SJSA1 (cell line): ENCODE data around the gene SSRP1. TPM values are rescaled to one million over a fixed set of nuclear protein-coding genes. Genes with fewer than 3 reads are reported as not detected.

Source experiments
- DNase-seq, 2 experiments: peaks; one replicate each; pipeline ENCODE4 v3.0.0-alpha.2; 2015 to 2020; ENCODE audit warnings: low spot score in 2 of 2, low read depth in 1 of 2
- H3K27ac ChIP-seq: fragments of 250-450 bp; sonication (Bioruptor Pico); 2 replicates; pipeline ENCODE4 v1.5.1; 2020; ENCODE audit warnings: mild to moderate bottlenecking, moderate library complexity
- H3K27me3 ChIP-seq: fragments of 250-450 bp; sonication (Bioruptor Pico); replicated peaks from 2 replicates; pipeline ENCODE4 v1.5.1; 2020; ENCODE audit warnings: mild to moderate bottlenecking, moderate library complexity
- H3K36me3 ChIP-seq: fragments of 250-450 bp; sonication (Bioruptor Pico); 2 replicates; pipeline ENCODE4 v1.5.1; 2020; ENCODE audit warnings: mild to moderate bottlenecking
- H3K4me1 ChIP-seq: fragments of 250-450 bp; sonication (Bioruptor Pico); replicated peaks from 2 replicates; pipeline ENCODE4 v1.6.1; 2021; ENCODE audit warnings: mild to moderate bottlenecking
- H3K4me3 ChIP-seq: fragments of 250-450 bp; sonication (Bioruptor Pico); 2 replicates; pipeline ENCODE4 v1.5.1; 2020; ENCODE audit warnings: mild to moderate bottlenecking
- H3K9me3 ChIP-seq: fragments of 250-450 bp; sonication (Bioruptor Pico); replicated peaks from 2 replicates; pipeline ENCODE4 v1.5.1; 2020; ENCODE audit warnings: mild to moderate bottlenecking
- total RNA-seq: library from RNA; depleted of rRNA; stranded (reverse); fragments of >200 nt; shearing (Covaris generic); gene quantifications from 2 replicates; pipeline ENCODE4 v1.2.3, GENCODE V29; 2014; rRNA removed

SSRP1 gene
- total RNA-seq: 133 and 186 TPM in 2 replicates

- peak; percentile 66 to 92 for DNase-seq
- Histone ChIP-seq H3K9me3 (no peaks in the 10 kb centered on the region), H3K36me3 (peaks cover 49% of the 10 kb centered on the region), H3K4me3 (peak within 1 kb of the TSS; percentile 67), H3K27ac (peak within 1 kb of the TSS; percentile 86), H3K4me1 (peaks cover 14% of the 10 kb centered on the region), H3K27me3 (0 out of 2 replicates have a peak, but pooled peaks cover 3% of the 10 kb centered on the region)
Measured at GRCh38 chr11:57335343-57336110, at the start of gene SSRP1. TSS of gene SSRP1 (minus strand) at chr11:57335892. CDS start at chr11:57335121, 771 bp downstream.

GRCh38 chr11:57380975-57381374 lies 45.3 kb upstream of the SSRP1 start, which contains the start of gene PRG3:
TSS of gene PRG3 (minus strand) at chr11:57381150. CDS start at chr11:57380708, 442 bp downstream.
- Histone ChIP-seq H3K9me3 (no peaks in the 10 kb centered on the region), H3K36me3 (no peaks in the 10 kb centered on the region), H3K4me1 (no peaks in the 10 kb centered on the region), H3K27ac (no peak within 1 kb of the TSS), H3K4me3 (no peak within 1 kb of the TSS), H3K27me3 (peaks cover 13% of the 10 kb centered on the region)
- DNase-seq: no peak

- Histone ChIP-seq H3K27ac (no peak overlapping the region), H3K27me3 (peaks cover 8% of the 10 kb centered on the region), H3K9me3 (no peaks in the 10 kb centered on the region), H3K4me3 (no peak overlapping the region), H3K36me3 (no peaks in the 10 kb centered on the region), H3K4me1 (no peaks in the 10 kb centered on the region)
- DNase-seq: no peak
Measured at GRCh38 chr11:57379732-57380131, 44.0 kb upstream of the SSRP1 start.

- Histone ChIP-seq H3K27ac (no peak overlapping the region), H3K9me3 (no peaks in the 10 kb centered on the region), H3K4me3 (no peak overlapping the region), H3K4me1 (no peaks in the 10 kb centered on the region), H3K36me3 (no peaks in the 10 kb centered on the region), H3K27me3 (0 out of 2 replicates have a peak, but pooled peaks cover 3% of the 10 kb centered on the region)
- DNase-seq: no peak
Measured at GRCh38 chr11:57378186-57378585, 42.5 kb upstream of the SSRP1 start.

- no peak overlapping the region for H3K4me3 ChIP-seq
- DNase-seq: no peak
- H3K36me3 ChIP-seq: no peaks in the 10 kb centered on the region
Measured at GRCh38 chr11:57377107-57377506, 41.4 kb upstream of the SSRP1 start.

GRCh38 chr11:57376095-57377090 lies 40.7 kb upstream of the SSRP1 start:
- Histone ChIP-seq H3K27me3 (0 out of 2 replicates have a peak, but pooled peaks cover 3% of the 10 kb centered on the region), H3K4me3 (no peak overlapping the region), H3K27ac (no peak overlapping the region), H3K9me3 (no peaks in the 10 kb centered on the region), H3K36me3 (no peaks in the 10 kb centered on the region), H3K4me1 (no peaks in the 10 kb centered on the region)
- DNase-seq: no peak

More at GRCh38 chr11:57377107-57377506, 41.4 kb upstream of the SSRP1 start:
- H3K9me3 ChIP-seq: no peaks in the 10 kb centered on the region
- no peaks in the 10 kb centered on the region for H3K4me1 ChIP-seq
- no peak overlapping the region for H3K27ac ChIP-seq
- H3K27me3 ChIP-seq: 0 out of 2 replicates have a peak, but pooled peaks cover 3% of the 10 kb centered on the region

GRCh38 chr11:57375490-57375889 lies 39.8 kb upstream of the SSRP1 start:
- no peak for DNase-seq
- no peak overlapping the region for H3K4me3 ChIP-seq
- no peaks in the 10 kb centered on the region for H3K4me1 ChIP-seq
- H3K36me3 ChIP-seq: no peaks in the 10 kb centered on the region
- H3K27ac ChIP-seq: no peak overlapping the region
- 0 out of 2 replicates have a peak, but pooled peaks cover 3% of the 10 kb centered on the region for H3K27me3 ChIP-seq
- H3K9me3 ChIP-seq: no peaks in the 10 kb centered on the region

- Histone ChIP-seq H3K27ac (no peak overlapping the region), H3K36me3 (no peaks in the 10 kb centered on the region), H3K4me1 (no peaks in the 10 kb centered on the region; the same call in 1 of the 2 replicates), H3K9me3 (no peaks in the 10 kb centered on the region), H3K27me3 (0 out of 2 replicates have a peak, but pooled peaks cover 3% of the 10 kb centered on the region), H3K4me3 (no peak overlapping the region)
- no peak for DNase-seq
Measured at GRCh38 chr11:57374966-57375365, 39.3 kb upstream of the SSRP1 start.

GRCh38 chr11:57373146-57373545 lies 37.5 kb upstream of the SSRP1 start:
- H3K27ac ChIP-seq: no peak overlapping the region
- no peaks in the 10 kb centered on the region; the same call in 1 of the 2 replicates for H3K4me1 ChIP-seq
- H3K9me3 ChIP-seq: no peaks in the 10 kb centered on the region
- H3K27me3 ChIP-seq: no peaks in the 10 kb centered on the region
- DNase-seq: no peak
- H3K4me3 ChIP-seq: no peak overlapping the region
- H3K36me3 ChIP-seq: no peaks in the 10 kb centered on the region

GRCh38 chr11:57370941-57371340 lies 35.2 kb upstream of the SSRP1 start:
- Histone ChIP-seq H3K36me3 (no peaks in the 10 kb centered on the region), H3K9me3 (no peaks in the 10 kb centered on the region), H3K27me3 (peaks cover 3% of the 10 kb centered on the region; the same call in 1 of the 2 replicates), H3K4me1 (no peaks in the 10 kb centered on the region; the same call in 1 of the 2 replicates), H3K4me3 (no peak overlapping the region), H3K27ac (no peak overlapping the region)
- no peak for DNase-seq

GRCh38 chr11:57370251-57370650 lies 34.6 kb upstream of the SSRP1 start:
- no peak for DNase-seq
- no peaks in the 10 kb centered on the region; the same call in 1 of the 2 replicates for H3K4me1 ChIP-seq
- H3K27me3 ChIP-seq: peaks cover 3% of the 10 kb centered on the region; the same call in 1 of the 2 replicates
- H3K9me3 ChIP-seq: no peaks in the 10 kb centered on the region
- H3K27ac ChIP-seq: no peak overlapping the region
- H3K36me3 ChIP-seq: no peaks in the 10 kb centered on the region
- H3K4me3 ChIP-seq: no peak overlapping the region

GRCh38 chr11:57368845-57369232 lies 33.1 kb upstream of the SSRP1 start:
- peaks cover 3% of the 10 kb centered on the region; the same call in 1 of the 2 replicates for H3K27me3 ChIP-seq
- H3K27ac ChIP-seq: no peak overlapping the region
- no peak overlapping the region for H3K4me3 ChIP-seq

GRCh38 chr11:57368106-57368844 lies 32.6 kb upstream of the SSRP1 start:
- H3K27me3 ChIP-seq: peaks cover 3% of the 10 kb centered on the region; the same call in 1 of the 2 replicates
- DNase-seq: no peak

More at GRCh38 chr11:57368845-57369232, 33.1 kb upstream of the SSRP1 start:
- Histone ChIP-seq H3K36me3 (no peaks in the 10 kb centered on the region), H3K9me3 (no peaks in the 10 kb centered on the region), H3K4me1 (no peaks in the 10 kb centered on the region; the same call in 1 of the 2 replicates)
- DNase-seq: no peak

More at GRCh38 chr11:57368106-57368844, 32.6 kb upstream of the SSRP1 start:
- Histone ChIP-seq H3K36me3 (no peaks in the 10 kb centered on the region), H3K4me1 (no peaks in the 10 kb centered on the region; the same call in 1 of the 2 replicates), H3K4me3 (no peak overlapping the region), H3K27ac (no peak overlapping the region), H3K9me3 (no peaks in the 10 kb centered on the region)
